ENCODE data around the gene HSF5. TPM values are rescaled to one million over a fixed set of nuclear protein-coding genes. Genes with fewer than 3 reads are reported as not detected.

The HSF5 gene
- total RNA-seq, 1 experiment from 2014 or later = not detected

GRCh38 chr17:58387834-58388233 lies 100.4 kb downstream of the HSF5 start:
- H3K4me2 ChIP-seq (ENCODE audit: low read length) = peak overlapping the region; percentile 71
- no peaks in the 10 kb centered on the region for H3K9me2 ChIP-seq (replicated peaks; ENCODE audit: low read length)

DNA sequence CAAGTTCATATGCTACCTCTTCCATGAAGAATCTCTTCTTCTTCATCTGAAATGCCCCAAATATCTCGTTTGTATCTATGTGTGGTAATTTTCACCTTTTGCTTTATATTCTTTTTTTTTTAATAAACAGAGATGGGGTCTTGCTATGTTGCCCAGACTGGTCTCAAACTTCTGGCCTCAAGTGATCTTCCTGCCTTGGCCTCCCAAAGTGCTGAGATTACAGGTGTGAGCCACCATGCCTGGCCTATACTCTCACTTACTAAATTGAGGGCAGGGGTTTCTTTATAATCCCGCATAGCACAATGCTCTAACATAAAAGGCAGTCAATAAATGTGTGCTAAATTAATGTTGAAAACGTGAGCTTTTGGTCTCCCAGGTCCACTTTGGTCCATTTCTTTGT lies 101.5 kb downstream of the HSF5 start:
- H4K20me1 ChIP-seq (ENCODE audit: low read length) = no peaks in the 10 kb centered on the region
- DNase-seq = no peak
- BruUV-seq (replicated peaks) = no TSS peak
- ChIA-PET CTCF (no interaction called here), POLR2A (ENCODE audit: unreplicated experiment) (no interaction called here)
- H3K27ac ChIP-seq (ENCODE audit: low read length) = no peak overlapping the region
- peaks cover 37% of the 10 kb centered on the region for H3K4me1 ChIP-seq (ENCODE audit: insufficient read depth, low read length)
- no peak overlapping the region for H3K4me3 ChIP-seq (ENCODE audit: low read length)
- no peak overlapping the region for H2AFZ ChIP-seq (ENCODE audit: low read length)
- no peak for ATAC-seq
- H3K4me2 ChIP-seq (ENCODE audit: low read length) = no peak overlapping the region
- H3K27me3 ChIP-seq (ENCODE audit: low read length) = no peaks in the 10 kb centered on the region
- intact Hi-C loops (cut with micrococcal nuclease) = no loop called here
- H3K9me2 ChIP-seq (replicated peaks; ENCODE audit: low read length) = no peaks in the 10 kb centered on the region
- TF ChIP-seq EZH2 (IDR thresholded peaks at IDR 0.05; ENCODE audit: low read length, unreplicated experiment) (no peak), EZH2phosphoT487 (IDR thresholded peaks at IDR 0.05; ENCODE audit: borderline replicate concordance, low read length) (no peak)
- TF ChIP-seq, protein P1, sequence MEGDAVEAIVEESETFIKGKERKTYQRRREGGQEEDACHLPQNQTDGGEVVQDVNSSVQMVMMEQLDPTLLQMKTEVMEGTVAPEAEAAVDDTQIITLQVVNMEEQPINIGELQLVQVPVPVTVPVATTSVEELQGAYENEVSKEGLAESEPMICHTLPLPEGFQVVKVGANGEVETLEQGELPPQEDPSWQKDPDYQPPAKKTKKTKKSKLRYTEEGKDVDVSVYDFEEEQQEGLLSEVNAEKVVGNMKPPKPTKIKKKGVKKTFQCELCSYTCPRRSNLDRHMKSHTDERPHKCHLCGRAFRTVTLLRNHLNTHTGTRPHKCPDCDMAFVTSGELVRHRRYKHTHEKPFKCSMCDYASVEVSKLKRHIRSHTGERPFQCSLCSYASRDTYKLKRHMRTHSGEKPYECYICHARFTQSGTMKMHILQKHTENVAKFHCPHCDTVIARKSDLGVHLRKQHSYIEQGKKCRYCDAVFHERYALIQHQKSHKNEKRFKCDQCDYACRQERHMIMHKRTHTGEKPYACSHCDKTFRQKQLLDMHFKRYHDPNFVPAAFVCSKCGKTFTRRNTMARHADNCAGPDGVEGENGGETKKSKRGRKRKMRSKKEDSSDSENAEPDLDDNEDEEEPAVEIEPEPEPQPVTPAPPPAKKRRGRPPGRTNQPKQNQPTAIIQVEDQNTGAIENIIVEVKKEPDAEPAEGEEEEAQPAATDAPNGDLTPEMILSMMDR (conservative IDR thresholded peaks at IDR 0.05; ENCODE audit: low read depth, low read length) = no peak
- no peaks in the 10 kb centered on the region for H3K36me3 ChIP-seq (ENCODE audit: low read depth, low read length)
- no peak overlapping the region for H3K9ac ChIP-seq (ENCODE audit: low read length)
- H3F3A ChIP-seq (ENCODE audit: low read length, unreplicated experiment) = peaks cover 4% of the 10 kb centered on the region
- no peaks in the 10 kb centered on the region for H3K79me2 ChIP-seq (ENCODE audit: low read length)
- no peaks in the 10 kb centered on the region for H3K9me3 ChIP-seq (ENCODE audit: low read length)

More at GRCh38 chr17:58387834-58388233, 100.4 kb downstream of the HSF5 start:
- Histone ChIP-seq H2AFZ (ENCODE audit: low read length) (no peak overlapping the region), H4K20me1 (ENCODE audit: low read length) (no peaks in the 10 kb centered on the region), H3K79me2 (ENCODE audit: low read length) (no peaks in the 10 kb centered on the region), H3K4me1 (ENCODE audit: insufficient read depth, low read length) (peaks cover 44% of the 10 kb centered on the region), H3K4me3 (ENCODE audit: low read length) (peak overlapping the region; percentile 25; the same call in 1 of the 2 replicates), H3K27ac (ENCODE audit: low read length) (peak overlapping the region; percentile 82), H3K9me3 (ENCODE audit: low read length) (no peaks in the 10 kb centered on the region), H3K9ac (ENCODE audit: low read length) (peak overlapping the region; percentile 20; the same call in 1 of the 2 replicates), H3F3A (ENCODE audit: low read length, unreplicated experiment) (peaks cover 4% of the 10 kb centered on the region), H3K27me3 (ENCODE audit: low read length) (no peaks in the 10 kb centered on the region), H3K36me3 (ENCODE audit: low read depth, low read length) (no peaks in the 10 kb centered on the region)
- peak; percentile 85 for ATAC-seq
- CTCF ChIA-PET = interaction anchor here (0.7 kb wide), 1 partner anchor 30 kb away, joined by 6 read pairs; no protein-coding TSS in a partner anchor
- intact Hi-C loops (cut with micrococcal nuclease) = loop anchor here (1.0 kb wide), 1 partner anchor 36 kb away; the partner anchor contains the start of gene SUPT4H1
- BruUV-seq (replicated peaks) = no TSS peak
- peak; percentile 80 for TF ChIP-seq EZH2phosphoT487 (IDR thresholded peaks at IDR 0.05; ENCODE audit: borderline replicate concordance, low read length)
- TF ChIP-seq, protein P1 (conservative IDR thresholded peaks at IDR 0.05; ENCODE audit: low read depth, low read length) = no peak
- DNase-seq = peak; percentile 98
- POLR2A ChIA-PET (ENCODE audit: unreplicated experiment) = no interaction called here

DNA sequence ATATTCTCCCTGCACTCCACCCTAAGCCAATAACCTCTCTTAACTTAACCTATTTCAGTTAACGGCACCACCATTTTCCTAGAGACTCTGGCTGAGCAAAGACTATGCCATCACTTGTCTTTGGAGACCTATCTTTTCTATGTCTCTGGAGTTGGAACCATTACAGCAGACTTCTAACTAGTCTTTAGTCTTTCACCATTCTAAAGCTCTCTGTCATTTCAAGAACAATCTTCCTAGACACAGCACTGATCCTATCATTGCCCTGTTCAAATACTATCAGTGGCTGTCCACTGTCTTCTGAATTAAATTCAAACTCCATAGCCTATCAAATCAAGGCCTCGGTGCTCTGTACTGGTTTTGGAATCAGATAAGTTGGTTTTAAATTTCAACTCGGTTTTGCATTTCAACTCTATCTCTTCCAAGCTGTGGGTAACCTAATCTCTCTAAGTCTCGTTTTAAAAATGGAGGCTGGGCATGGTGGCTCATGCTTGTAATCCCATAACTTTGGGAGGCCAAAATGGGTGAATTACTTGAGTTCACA lies 102.8 kb downstream of the HSF5 start:
- CTCF ChIA-PET = no interaction called here
- intact Hi-C loops (cut with micrococcal nuclease) = no loop called here
- POLR2A ChIA-PET (ENCODE audit: unreplicated experiment) = interaction anchor here (0.9 kb wide), 1 partner anchor 32 kb away, joined by 3 read pairs; the partner anchor contains the start of gene RNF43

More for the DNA sequence above, 102.8 kb downstream of the HSF5 start:
- H3K79me2 ChIP-seq (ENCODE audit: low read length) = no peaks in the 10 kb centered on the region
- no peaks in the 10 kb centered on the region for H4K20me1 ChIP-seq (ENCODE audit: low read length)
- TF ChIP-seq EZH2 (IDR thresholded peaks at IDR 0.05; ENCODE audit: low read length, unreplicated experiment) = no peak
- TF ChIP-seq, protein P1 (conservative IDR thresholded peaks at IDR 0.05; ENCODE audit: low read depth, low read length) = no peak
- BruUV-seq (replicated peaks) = no TSS peak
- H3K4me2 ChIP-seq (ENCODE audit: low read length) = no peak overlapping the region
- H3K4me1 ChIP-seq (ENCODE audit: insufficient read depth, low read length) = peaks cover 26% of the 10 kb centered on the region
- no peaks in the 10 kb centered on the region for H3K9me3 ChIP-seq (ENCODE audit: low read length)
- no peaks in the 10 kb centered on the region for H3K27me3 ChIP-seq (ENCODE audit: low read length)
- peaks cover 4% of the 10 kb centered on the region for H3F3A ChIP-seq (ENCODE audit: low read length, unreplicated experiment)
- no peaks in the 10 kb centered on the region for H3K9me2 ChIP-seq (replicated peaks; ENCODE audit: low read length)
- H3K27ac ChIP-seq (ENCODE audit: low read length) = no peak overlapping the region
- DNase-seq (no peak), ATAC-seq (no peak)
- no peak overlapping the region for H2AFZ ChIP-seq (ENCODE audit: low read length)
- H3K9ac ChIP-seq (ENCODE audit: low read length) = no peak overlapping the region
- no peaks in the 10 kb centered on the region for H3K36me3 ChIP-seq (ENCODE audit: low read depth, low read length)
- no peak overlapping the region for H3K4me3 ChIP-seq (ENCODE audit: low read length)
